A673 (cell line): ENCODE measurements around the gene PDE8A. TPM values are rescaled to one million over a fixed set of nuclear protein-coding genes. Genes with fewer than 3 reads are reported as not detected.

ENCODE experiments used
- BruUV-seq: library from RNA; stranded (reverse); fragments of 400-500 nt; replicated peaks from 2 replicates; lab custom pipeline; 2021; lab: Mats Ljungman, UMichigan
- CTCF ChIA-PET: fragments of 300-600 bp; sonication (Branson Sonifier 250); formaldehyde crosslinking; loops from one replicate; lab custom pipeline; 2022; ENCODE audit warnings: antibody characterized with exemption; lab: Charles Lee
- POLR2A ChIA-PET: fragments of 300-600 bp; sonication (Branson Sonifier 250); formaldehyde crosslinking; loops from one replicate; lab custom pipeline; 2022; ENCODE audit warnings: antibody characterized with exemption; ENCODE audit not compliant: low non-redundant PET; lab: Charles Lee
- DNase-seq: peaks from one replicate; pipeline ENCODE4 v3.0.0-alpha.2; 2015; ENCODE audit warnings: low spot score
- H3K27ac ChIP-seq: fragments of 200-600 bp; sonication (generic); 2 replicates; pipeline ENCODE4 v1.5.1; 2016; ENCODE audit warnings: mixed run types, low read depth, mild to moderate bottlenecking, mixed read lengths, antibody characterized with exemption, low read length; ENCODE audit not compliant: poor library complexity, severe bottlenecking
- H3K27me3 ChIP-seq: fragments of 200-600 bp; sonication (generic); replicated peaks from 2 replicates; pipeline ENCODE4 v1.6.1; 2017; ENCODE audit warnings: mixed run types, low read depth, mild to moderate bottlenecking, mixed read lengths, antibody characterized with exemption, low read length; ENCODE audit not compliant: insufficient read depth, poor library complexity
- H3K36me3 ChIP-seq: fragments of 200-600 bp; sonication (generic); 2 replicates; pipeline ENCODE4 v1.6.1; 2016; ENCODE audit warnings: mixed run types, mild to moderate bottlenecking, mixed read lengths, antibody characterized with exemption, low read length; ENCODE audit not compliant: insufficient read depth, poor library complexity, severe bottlenecking
- H3K4me1 ChIP-seq: fragments of 200-600 bp; sonication (generic); 2 replicates; pipeline ENCODE4 v1.6.1; 2017; ENCODE audit warnings: mixed run types, mild to moderate bottlenecking, mixed read lengths, antibody characterized with exemption, low read length; ENCODE audit not compliant: insufficient read depth, poor library complexity, severe bottlenecking
- H3K4me3 ChIP-seq: fragments of 200-600 bp; sonication (generic); 2 replicates; pipeline ENCODE4 v1.5.1; 2016; ENCODE audit warnings: low read depth, mixed run types, mild to moderate bottlenecking, mixed read lengths, low read length; ENCODE audit not compliant: poor library complexity, severe bottlenecking
- H3K9me3 ChIP-seq: fragments of 200-600 bp; sonication (generic); 2 replicates; pipeline ENCODE4 v1.6.1; 2016; ENCODE audit warnings: mixed run types, low read depth, mild to moderate bottlenecking, mixed read lengths, antibody characterized with exemption, low read length; ENCODE audit not compliant: poor library complexity, severe bottlenecking
- CTCF ChIP-seq: fragments of 300-800, 200-600 bp; sonication (generic); conservative IDR thresholded peaks from 2 replicates; pipeline ENCODE4 v1.5.1; 2017; ENCODE audit warnings: low read depth, mild to moderate bottlenecking, antibody characterized with exemption, low read length, moderate library complexity, mixed read lengths
- EZH2 ChIP-seq: fragments of 200-600 bp; sonication (generic); IDR thresholded peaks from 2 replicates; pipeline ENCODE4 v1.6.1; 2017; ENCODE audit warnings: borderline replicate concordance, low read depth, mild to moderate bottlenecking, mixed read lengths, antibody characterized with exemption, low read length; ENCODE audit not compliant: poor library complexity, severe bottlenecking
- intact Hi-C: fragments of 100-400 bp; cut with micrococcal nuclease; formaldehyde crosslinking; loops from one replicate; pipeline ENCODE4 v1.10.0; 2022; ENCODE audit not compliant: unreplicated experiment
- total RNA-seq: library from RNA; stranded (reverse); gene quantifications from 2 replicates; pipeline ENCODE4 v1.2.3, GENCODE V29; 2021

Gene PDE8A
- total RNA-seq, 1 experiment from 2014 or later = 80.7 TPM

GRCh38 chr15:84950570-84951111 lies 31.0 kb upstream of the PDE8A start:
- no peak overlapping the region for H3K27ac ChIP-seq
- intact Hi-C loops = no loop called here
- H3K4me3 ChIP-seq = no peak overlapping the region
- DNase-seq = no peak
- H3K9me3 ChIP-seq = no peaks in the 10 kb centered on the region
- CTCF ChIA-PET = interaction anchor here (0.5 to 0.8 kb wide), 2 partner anchors 60 to 89 kb away, joined by 3 read pairs; no protein-coding TSS in a partner anchor
- POLR2A ChIA-PET = no interaction called here
- no peaks in the 10 kb centered on the region for H3K27me3 ChIP-seq
- no peaks in the 10 kb centered on the region for H3K36me3 ChIP-seq
- peaks cover 8% of the 10 kb centered on the region for H3K4me1 ChIP-seq
- TF ChIP-seq EZH2 (no peak), CTCF (no peak)
- no TSS peak for BruUV-seq

DNA sequence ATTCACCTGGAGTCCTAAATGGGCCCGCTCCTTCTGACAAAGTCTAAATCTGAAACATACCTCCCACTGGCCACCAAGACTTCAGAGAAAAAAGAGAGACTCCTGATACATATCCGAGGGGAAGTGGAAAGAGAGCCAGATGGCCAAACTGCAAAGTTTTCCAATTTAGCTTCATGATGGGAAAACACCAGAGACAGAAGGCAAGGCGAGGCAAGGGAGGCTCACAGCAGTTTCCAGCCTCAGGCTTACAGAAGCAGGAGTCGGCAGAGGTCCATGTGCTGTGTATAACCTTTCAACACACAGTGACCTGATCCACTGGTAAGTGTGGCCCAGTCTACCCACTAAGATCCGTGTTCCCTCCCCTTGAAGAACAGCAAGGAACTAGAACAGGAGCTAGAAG lies 29.9 kb upstream of the PDE8A start:
- BruUV-seq = no TSS peak
- Histone ChIP-seq H3K27me3 (no peaks in the 10 kb centered on the region), H3K36me3 (no peaks in the 10 kb centered on the region), H3K4me3 (no peak overlapping the region), H3K4me1 (peaks cover 13% of the 10 kb centered on the region), H3K27ac (no peak overlapping the region), H3K9me3 (no peaks in the 10 kb centered on the region)
- ChIA-PET POLR2A (no interaction called here), CTCF (no interaction called here)
- TF ChIP-seq EZH2 (no peak), CTCF (no peak)
- no peak for DNase-seq
- intact Hi-C loops = no loop called here

DNA sequence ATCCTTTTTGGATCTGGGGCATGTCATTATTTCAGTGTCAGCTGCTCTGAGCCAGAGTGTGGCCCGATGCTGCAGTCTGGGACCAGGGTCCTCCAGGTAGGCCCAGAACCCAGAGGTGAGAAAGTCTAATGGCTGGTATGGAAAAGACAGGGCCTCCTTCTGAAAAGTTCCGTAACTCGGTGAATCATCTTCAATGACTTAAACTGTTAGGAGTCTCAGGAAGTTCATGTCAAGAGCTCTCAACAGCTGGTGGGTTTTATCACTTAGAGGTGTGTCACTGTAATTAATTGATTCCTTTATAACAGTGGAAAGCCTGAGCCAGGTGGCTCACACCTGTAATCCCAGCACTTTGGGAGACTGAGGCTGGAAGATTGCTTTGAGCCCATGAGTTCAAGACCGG lies 28.5 kb upstream of the PDE8A start:
- no peak overlapping the region for H3K27ac ChIP-seq
- intact Hi-C loops = no loop called here
- TF ChIP-seq CTCF (no peak), EZH2 (no peak)
- H3K27me3 ChIP-seq = no peaks in the 10 kb centered on the region
- no peaks in the 10 kb centered on the region for H3K36me3 ChIP-seq
- CTCF ChIA-PET = no interaction called here
- no peaks in the 10 kb centered on the region for H3K9me3 ChIP-seq
- BruUV-seq = no TSS peak
- POLR2A ChIA-PET = no interaction called here
- DNase-seq = no peak
- no peak overlapping the region for H3K4me3 ChIP-seq
- peaks cover 13% of the 10 kb centered on the region for H3K4me1 ChIP-seq
